GOT3 (cell line): ENCODE data around the gene DCDC2B.

Experiments
- DNase-seq: peaks from one replicate; lab custom pipeline; 2025; ENCODE audit warnings: mixed read lengths; lab: John Stamatoyannopoulos, UW

DCDC2B gene

GRCh38 chr1:32195972-32196823, 12.7 kb upstream of the DCDC2B start:
- no peak for DNase-seq

GRCh38 chr1:32197074-32197473, 11.8 kb upstream of the DCDC2B start:
- no peak for DNase-seq

- DNase-seq: no peak
Measured at GRCh38 chr1:32197837-32198236, 11.1 kb upstream of the DCDC2B start.

GRCh38 chr1:32198237-32199042, 10.4 kb upstream of the DCDC2B start:
- no peak for DNase-seq

- DNase-seq: no peak
Measured at GRCh38 chr1:32199043-32199716, 9.7 kb upstream of the DCDC2B start.

GRCh38 chr1:32199717-32200072, 9.2 kb upstream of the DCDC2B start:
- no peak for DNase-seq

- no peak for DNase-seq
Measured at GRCh38 chr1:32200226-32201010, 8.5 kb upstream of the DCDC2B start, which contains the start of gene CCDC28B. TSS of gene CCDC28B (plus strand) at chr1:32200595. CDS start at chr1:32201936, 1,341 bp downstream.

GRCh38 chr1:32201011-32201855, 7.7 kb upstream of the DCDC2B start:
- no peak for DNase-seq

GRCh38 chr1:32204943-32205361, 3.9 kb upstream of the DCDC2B start:
- no peak for DNase-seq

- DNase-seq: peak; percentile 29
Measured at GRCh38 chr1:32205401-32206370, 3.2 kb upstream of the DCDC2B start, which contains the start of gene IQCC. TSS of gene IQCC (plus strand) at chr1:32205671. CDS start at chr1:32205682, 11 bp downstream.

GRCh38 chr1:32208469-32208868, 420 bp upstream of the DCDC2B start:
- no peak for DNase-seq

GRCh38 chr1:32215629-32216480, 7.0 kb downstream of the DCDC2B start:
- DNase-seq: no peak

- DNase-seq: no peak
Measured at GRCh38 chr1:32216566-32216965, 7.7 kb downstream of the DCDC2B start.

GRCh38 chr1:32219022-32219421, 10.1 kb downstream of the DCDC2B start:
- DNase-seq: no peak

GRCh38 chr1:32220746-32221580, 12.1 kb downstream of the DCDC2B start:
- no peak for DNase-seq

GRCh38 chr1:32221581-32221979, 12.7 kb downstream of the DCDC2B start:
- no peak for DNase-seq

GRCh38 chr1:32221980-32222755, 13.3 kb downstream of the DCDC2B start, which contains the start of the genes EIF3I and TMEM234:
TSS of gene EIF3I (plus strand) at chr1:32222407. CDS start at chr1:32222442, 35 bp downstream.
TSS of gene TMEM234 (minus strand) at chr1:32222353. CDS start at chr1:32222322, 31 bp downstream.
- DNase-seq: peak; percentile 70
